Omental fat pad (tissue), 4 donors: ENCODE data around the gene ZDHHC24. TPM values are rescaled to one million over a fixed set of nuclear protein-coding genes. Genes with fewer than 3 reads are reported as not detected.

ENCODE experiments used
- ATAC-seq: fragments of 150-250 bp; one replicate; pipeline ENCODE4 v1.9.1; 2016; ENCODE audit warnings: mild to moderate bottlenecking, moderate library complexity; ENCODE audit not compliant: low FRiP score
- DNase-seq: peaks from one replicate; pipeline ENCODE4 v3.0.0-alpha.2; 2019; ENCODE audit warnings: low spot score
- CTCF ChIP-seq, 3 donors: fragments of 450-650 bp; IDR thresholded peaks; one replicate each; pipeline ENCODE4 v1.5.1; 2016 to 2017; ENCODE audit warnings: antibody characterized with exemption in 3 of 3, mild to moderate bottlenecking in 3 of 3, moderate library complexity in 2 of 3
- total RNA-seq, 4 donors: library from RNA; depleted of rRNA; stranded (reverse); fragments of >200 nt; gene quantifications; one replicate each; pipeline ENCODE4 v1.1.0, GENCODE V29; 2016

Gene ZDHHC24
- total RNA-seq, 4 donors from 2014 or later, result 12.1 to 18.7 (median 13.0) TPM

GRCh38 chr11:66564984-66565383, 19.1 kb upstream of the ZDHHC24 start:
- ATAC-seq (no peak), DNase-seq (no peak)
- TF ChIP-seq CTCF (IDR thresholded peaks at IDR 0.05), result no peak

DNA sequence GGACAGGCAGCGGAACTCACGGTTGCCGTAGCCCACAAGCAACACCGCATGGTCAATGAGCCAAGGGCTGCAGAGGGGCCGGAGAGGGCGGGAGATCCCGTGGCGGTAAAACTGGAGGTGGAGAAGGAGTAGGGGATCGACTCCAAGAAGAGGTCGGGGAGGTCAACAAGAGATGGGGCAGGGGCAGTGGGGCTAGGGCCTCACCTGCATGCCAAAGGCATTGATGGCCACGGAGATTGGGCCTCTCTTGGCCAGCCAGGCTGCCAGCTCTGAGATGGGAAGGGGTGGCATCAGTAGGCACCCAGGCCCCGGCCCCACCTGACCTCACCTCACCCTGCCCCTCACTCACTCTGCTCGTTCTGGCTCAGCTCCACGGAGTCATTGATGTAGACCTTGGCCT, 18.7 kb upstream of the ZDHHC24 start:
- ATAC-seq (no peak), DNase-seq (no peak)
- TF ChIP-seq CTCF (IDR thresholded peaks at IDR 0.05), result no peak

GRCh38 chr11:66563832-66564231, 18.0 kb upstream of the ZDHHC24 start:
- TF ChIP-seq CTCF (IDR thresholded peaks at IDR 0.05), result no peak
- DNase-seq (no peak), ATAC-seq (no peak)

- ATAC-seq, result no peak
- TF ChIP-seq CTCF (IDR thresholded peaks at IDR 0.05), result no peak
- DNase-seq, result no peak
These were observed 17.2 kb upstream of the ZDHHC24 start for GRCh38 chr11:66562907-66563583.

DNA sequence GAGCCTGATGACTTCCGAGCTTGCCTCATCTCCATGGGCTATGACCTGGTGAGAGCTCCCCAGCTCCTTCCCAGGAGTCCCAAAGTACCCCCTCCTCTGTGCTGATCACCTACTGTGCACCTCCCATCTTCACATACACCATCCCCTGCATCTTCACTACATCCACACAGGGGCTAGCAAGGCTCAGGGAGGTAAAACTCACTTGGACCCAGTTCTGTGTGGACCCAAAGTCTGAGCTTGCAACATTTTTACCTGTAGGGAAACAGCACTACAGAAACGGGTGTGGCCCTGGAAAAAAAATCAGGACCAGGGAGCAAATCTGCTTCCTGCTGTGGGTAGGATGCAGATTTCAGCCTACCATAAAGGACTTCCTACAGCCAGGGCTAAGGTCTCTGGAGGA, 16.4 kb upstream of the ZDHHC24 start:
- ATAC-seq, result no peak
- DNase-seq, result no peak
- no peak for TF ChIP-seq CTCF (IDR thresholded peaks at IDR 0.05)

- TF ChIP-seq CTCF (IDR thresholded peaks at IDR 0.05), result no peak
- DNase-seq (no peak), ATAC-seq (no peak)
These were observed 16.1 kb upstream of the ZDHHC24 start for GRCh38 chr11:66561975-66562248.

GRCh38 chr11:66561178-66561974, 15.5 kb upstream of the ZDHHC24 start:
- DNase-seq, result no peak
- TF ChIP-seq CTCF (IDR thresholded peaks at IDR 0.05), result no peak
- no peak for ATAC-seq
